OCI-LY1 (cell line): ENCODE results near the gene PLCD1.

Experiments used
- H2AFZ ChIP-seq: fragments of 200-600 bp; sonication (generic), shearing (Covaris generic); 2 replicates; pipeline ENCODE4 v1.6.0; 2014; ENCODE audit warnings: antibody characterized with exemption, mild to moderate bottlenecking, low read length
- H3F3A ChIP-seq: fragments of 200-600 bp; sonication (generic), shearing (Covaris generic); 2 replicates; pipeline ENCODE4 v1.6.0; 2014; ENCODE audit warnings: mild to moderate bottlenecking, antibody characterized with exemption, low read length, moderate library complexity; ENCODE audit not compliant: insufficient read depth
- H3K27ac ChIP-seq: fragments of 200-600 bp; sonication (generic); 2 replicates; pipeline ENCODE4 v1.5.1; 2014; ENCODE audit warnings: low read length, mixed run types, mild to moderate bottlenecking, low read depth; ENCODE audit not compliant: poor library complexity, severe bottlenecking
- H3K27me3 ChIP-seq: fragments of 200-600 bp; sonication (generic); 2 replicates; pipeline ENCODE4 v1.6.0; 2014; ENCODE audit warnings: antibody characterized with exemption, mild to moderate bottlenecking, low read length, moderate library complexity; ENCODE audit not compliant: insufficient read depth
- H3K36me3 ChIP-seq: fragments of 200-600 bp; sonication (generic); 2 replicates; pipeline ENCODE4 v1.6.1; 2014; ENCODE audit warnings: mild to moderate bottlenecking, antibody characterized with exemption, low read length, moderate library complexity, mixed read lengths; ENCODE audit not compliant: insufficient read depth
- H3K4me1 ChIP-seq: fragments of 200-600 bp; sonication (generic); 2 replicates; pipeline ENCODE4 v1.5.1; 2014; ENCODE audit warnings: mild to moderate bottlenecking, low read length, moderate library complexity; ENCODE audit not compliant: insufficient read depth, severe bottlenecking
- H3K4me2 ChIP-seq: fragments of 200-600 bp; sonication (generic), shearing (Covaris generic); 2 replicates; pipeline ENCODE4 v1.6.1; 2014; ENCODE audit warnings: low read length
- H3K4me3 ChIP-seq: fragments of 200-600 bp; sonication (generic); 2 replicates; pipeline ENCODE4 v1.5.1; 2014; ENCODE audit warnings: low read length, low read depth, mild to moderate bottlenecking, mixed read lengths; ENCODE audit not compliant: poor library complexity, severe bottlenecking
- H3K79me2 ChIP-seq: fragments of 200-600 bp; shearing (Covaris generic); 2 replicates; pipeline ENCODE4 v1.6.1; 2016; ENCODE audit warnings: mixed run types, low read length, mixed read lengths; ENCODE audit not compliant: insufficient read depth
- H3K9ac ChIP-seq: fragments of 200-600 bp; sonication (generic), shearing (Covaris generic); 2 replicates; pipeline ENCODE4 v1.6.1; 2014; ENCODE audit warnings: mild to moderate bottlenecking, low read length, mixed read lengths
- H3K9me2 ChIP-seq: fragments of 200-600 bp; sonication (generic), shearing (Covaris generic); 2 replicates; pipeline ENCODE4 v1.6.1; 2014; ENCODE audit warnings: low read depth, mild to moderate bottlenecking, low read length, mixed read lengths
- H3K9me3 ChIP-seq: fragments of 200-600 bp; shearing (Covaris generic); 2 replicates; pipeline ENCODE4 v1.6.1; 2014; ENCODE audit warnings: low read length, mixed read lengths
- H4K20me1 ChIP-seq: fragments of 200-600 bp; sonication (generic), shearing (Covaris generic); 2 replicates; pipeline ENCODE4 v1.6.0; 2016; ENCODE audit warnings: mild to moderate bottlenecking, low read length; ENCODE audit not compliant: insufficient read depth
- EZH2 ChIP-seq: fragments of 200-600 bp; sonication (generic), shearing (Covaris generic); IDR thresholded peaks from 2 replicates; pipeline ENCODE4 v1.8.0; 2017; ENCODE audit warnings: borderline replicate concordance, mixed run types, mild to moderate bottlenecking, antibody characterized with exemption, low read length, moderate library complexity, mixed read lengths
- TF ChIP-seq, protein P1 (sequence below): fragments of 200-600 bp; sonication (generic), shearing (Covaris generic); IDR thresholded peaks from 2 replicates; pipeline ENCODE4 v1.5.1; 2017; ENCODE audit warnings: mild to moderate bottlenecking, antibody characterized with exemption, low read length, moderate library complexity, mixed read lengths

Gene PLCD1

DNA sequence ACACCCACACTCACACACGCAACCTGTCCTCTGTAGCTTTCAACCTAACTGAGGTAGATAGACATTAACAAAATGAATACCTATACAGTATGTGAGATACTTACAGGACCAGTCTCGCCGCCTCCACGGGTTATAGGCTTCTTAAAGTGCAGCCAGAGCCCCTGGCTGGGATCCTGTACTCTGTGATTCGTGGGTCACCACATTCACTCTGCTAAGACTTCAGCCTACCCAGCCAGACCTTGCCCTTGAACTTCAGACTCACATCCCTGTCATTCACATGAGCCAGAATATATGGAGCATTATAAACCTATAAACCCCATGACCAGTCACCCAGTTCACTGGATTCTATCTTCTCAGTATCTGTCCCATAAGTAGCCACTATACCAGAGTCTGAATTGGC, 11.0 kb upstream of the PLCD1 start:
- Histone ChIP-seq H3K9me3 (no peaks in the 10 kb centered on the region), H3K27ac (no peak overlapping the region), H3K4me2 (peak overlapping the region; percentile 70; the same call in 1 of the 2 replicates), H3K79me2 (no peaks in the 10 kb centered on the region), H3K4me3 (peak overlapping the region; percentile 60), H3K36me3 (no peaks in the 10 kb centered on the region), H2AFZ (no peak overlapping the region), H3K27me3 (no peaks in the 10 kb centered on the region), H4K20me1 (no peaks in the 10 kb centered on the region), H3K9ac (no peak overlapping the region), H3F3A (no peaks in the 10 kb centered on the region), H3K9me2 (no peaks in the 10 kb centered on the region), H3K4me1 (peaks cover 19% of the 10 kb centered on the region)
- TF ChIP-seq, protein P1, sequence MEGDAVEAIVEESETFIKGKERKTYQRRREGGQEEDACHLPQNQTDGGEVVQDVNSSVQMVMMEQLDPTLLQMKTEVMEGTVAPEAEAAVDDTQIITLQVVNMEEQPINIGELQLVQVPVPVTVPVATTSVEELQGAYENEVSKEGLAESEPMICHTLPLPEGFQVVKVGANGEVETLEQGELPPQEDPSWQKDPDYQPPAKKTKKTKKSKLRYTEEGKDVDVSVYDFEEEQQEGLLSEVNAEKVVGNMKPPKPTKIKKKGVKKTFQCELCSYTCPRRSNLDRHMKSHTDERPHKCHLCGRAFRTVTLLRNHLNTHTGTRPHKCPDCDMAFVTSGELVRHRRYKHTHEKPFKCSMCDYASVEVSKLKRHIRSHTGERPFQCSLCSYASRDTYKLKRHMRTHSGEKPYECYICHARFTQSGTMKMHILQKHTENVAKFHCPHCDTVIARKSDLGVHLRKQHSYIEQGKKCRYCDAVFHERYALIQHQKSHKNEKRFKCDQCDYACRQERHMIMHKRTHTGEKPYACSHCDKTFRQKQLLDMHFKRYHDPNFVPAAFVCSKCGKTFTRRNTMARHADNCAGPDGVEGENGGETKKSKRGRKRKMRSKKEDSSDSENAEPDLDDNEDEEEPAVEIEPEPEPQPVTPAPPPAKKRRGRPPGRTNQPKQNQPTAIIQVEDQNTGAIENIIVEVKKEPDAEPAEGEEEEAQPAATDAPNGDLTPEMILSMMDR, result no peak
- no peak for TF ChIP-seq EZH2

DNA sequence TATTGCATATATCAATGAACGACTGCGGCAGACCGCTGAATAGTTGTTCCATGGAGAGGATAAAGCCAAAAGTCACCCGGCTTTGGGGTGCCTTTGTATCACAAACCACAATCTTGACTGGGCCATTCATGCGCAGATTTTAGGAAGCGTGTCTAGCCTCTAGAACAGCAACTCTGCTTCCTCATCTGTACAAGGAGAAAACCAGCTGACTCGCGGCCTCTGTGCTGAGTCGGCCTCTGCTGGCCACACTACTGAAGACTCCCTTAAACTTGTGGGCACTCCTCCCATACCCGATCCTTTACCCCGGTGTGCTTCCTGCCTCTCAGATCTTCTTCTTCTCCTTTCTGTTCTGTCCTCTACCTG, 10.4 kb upstream of the PLCD1 start:
- no peaks in the 10 kb centered on the region for H3K27me3 ChIP-seq
- H3K9ac ChIP-seq, result no peak overlapping the region
- H3K4me3 ChIP-seq, result peak overlapping the region; percentile 60
- H3K36me3 ChIP-seq, result no peaks in the 10 kb centered on the region
- H3K27ac ChIP-seq, result no peak overlapping the region
- no peaks in the 10 kb centered on the region for H4K20me1 ChIP-seq
- no peaks in the 10 kb centered on the region for H3K79me2 ChIP-seq
- H3K4me1 ChIP-seq, result peaks cover 19% of the 10 kb centered on the region
- H3F3A ChIP-seq, result no peaks in the 10 kb centered on the region
- TF ChIP-seq, protein P1, result peak; percentile 28; the same call in 1 of the 2 replicates
- TF ChIP-seq EZH2, result no peak
- peak overlapping the region; percentile 70 for H3K4me2 ChIP-seq
- no peaks in the 10 kb centered on the region for H3K9me2 ChIP-seq
- H2AFZ ChIP-seq, result no peak overlapping the region
- no peaks in the 10 kb centered on the region for H3K9me3 ChIP-seq

DNA sequence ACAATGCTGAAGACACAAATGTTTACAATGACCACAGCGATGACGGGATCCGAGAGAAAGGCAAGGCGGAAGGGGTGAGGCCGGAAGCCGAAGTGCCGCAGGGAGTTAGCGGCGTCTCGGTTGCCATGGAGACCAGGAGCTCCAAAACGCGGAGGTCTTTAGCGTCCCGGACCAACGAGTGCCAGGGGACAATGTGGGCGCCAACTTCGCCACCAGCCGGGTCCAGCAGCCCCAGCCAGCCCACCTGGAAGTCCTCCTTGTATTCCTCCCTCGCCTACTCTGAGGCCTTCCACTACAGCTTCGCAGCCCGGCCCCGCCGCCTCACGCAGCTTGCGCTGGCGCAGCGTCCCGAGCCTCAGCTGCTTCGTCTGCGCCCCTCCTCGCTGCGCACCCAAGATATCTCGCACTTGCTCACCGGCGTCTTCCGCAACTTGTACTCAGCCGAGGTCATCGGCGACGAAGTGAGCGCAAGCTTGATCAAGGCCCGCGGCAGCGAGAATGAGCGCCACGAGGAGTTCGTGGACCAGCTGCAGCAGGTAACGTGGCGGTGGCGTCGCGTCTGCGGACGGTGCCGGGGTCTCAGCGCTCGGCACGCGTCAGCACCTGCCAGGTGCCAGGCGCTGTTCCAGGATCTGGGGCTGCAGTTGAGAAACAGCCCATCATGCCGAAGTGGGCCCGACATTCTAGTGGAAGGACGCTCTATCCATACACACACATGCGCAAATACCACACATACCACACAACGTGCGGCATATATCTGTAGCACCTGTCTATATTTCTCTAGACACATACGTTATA, 9.9 kb upstream of the PLCD1 start, which contains the start of gene DLEC1:
TSS of gene DLEC1 (plus strand) at position 108 of the 798 bp plus-strand sequence. CDS start at position 126, 18 bp downstream.
- H3K36me3 ChIP-seq, result no peaks in the 10 kb centered on the region
- H3K9ac ChIP-seq, result peak within 1 kb of the TSS; percentile 22; the same call in 1 of the 2 replicates
- H4K20me1 ChIP-seq, result no peaks in the 10 kb centered on the region
- H3K4me3 ChIP-seq, result peak within 1 kb of the TSS; percentile 60
- H3K9me3 ChIP-seq, result no peaks in the 10 kb centered on the region
- peak within 1 kb of the TSS; percentile 85 for H2AFZ ChIP-seq
- H3K27me3 ChIP-seq, result no peaks in the 10 kb centered on the region
- H3K4me1 ChIP-seq, result peaks cover 19% of the 10 kb centered on the region
- H3K79me2 ChIP-seq, result no peaks in the 10 kb centered on the region
- TF ChIP-seq EZH2, result no peak
- TF ChIP-seq, protein P1, result no peak
- no peaks in the 10 kb centered on the region for H3F3A ChIP-seq
- H3K27ac ChIP-seq, result no peak within 1 kb of the TSS
- no peaks in the 10 kb centered on the region for H3K9me2 ChIP-seq
- peak within 1 kb of the TSS; percentile 70 for H3K4me2 ChIP-seq
